Osteocyte (in vitro differentiated cells): Measurements from ENCODE around the gene PCNP. TPM values are rescaled to one million over a fixed set of nuclear protein-coding genes. Genes with fewer than 3 reads are reported as not detected.
A peak's percentile ranks its signal among the peaks of the same experiment; 100 is the strongest.
"Not testable (repeated sequence)": the region's sequence is repeated elsewhere in the genome, so short reads cannot be mapped to it uniquely, and the experiment has no call there.

Experiments
- DNase-seq: peaks from one replicate; pipeline ENCODE4 v3.0.0; 2021; ENCODE audit warnings: mixed read lengths; ENCODE audit not compliant: unreplicated experiment; ENCODE audit errors: extremely low spot score
- H3K27ac Mint-ChIP-seq: one replicate; pipeline ENCODE4 v1.8.0; 2021; ENCODE audit warnings: mild to moderate bottlenecking, mixed read lengths; ENCODE audit not compliant: unreplicated experiment
- H3K27me3 Mint-ChIP-seq: one replicate; pipeline ENCODE4 v1.8.0; 2021; ENCODE audit warnings: mixed read lengths; ENCODE audit not compliant: unreplicated experiment
- H3K36me3 Mint-ChIP-seq: one replicate; pipeline ENCODE4 v1.8.0; 2021; ENCODE audit warnings: mixed read lengths; ENCODE audit not compliant: unreplicated experiment
- H3K4me1 Mint-ChIP-seq: one replicate; pipeline ENCODE4 v1.8.0; 2021; ENCODE audit warnings: mixed read lengths; ENCODE audit not compliant: unreplicated experiment
- H3K4me3 Mint-ChIP-seq: one replicate; pipeline ENCODE4 v1.8.0; 2021; ENCODE audit warnings: mild to moderate bottlenecking, moderate library complexity, mixed read lengths; ENCODE audit not compliant: unreplicated experiment
- H3K9me3 Mint-ChIP-seq: one replicate; pipeline ENCODE4 v1.8.0; 2021; ENCODE audit warnings: mixed read lengths; ENCODE audit not compliant: unreplicated experiment
- total RNA-seq: library from RNA; stranded (reverse); gene quantifications from 2 replicates; pipeline ENCODE4 v1.2.1, GENCODE V29; 2021
- TF ChIP-seq, protein P1 (sequence below): fragments of 200-600 bp; sonication (generic); IDR thresholded peaks from 2 replicates; pipeline ENCODE4 v1.5.0; 2021; ENCODE audit warnings: antibody characterized with exemption, mild to moderate bottlenecking, moderate library complexity

The PCNP gene
- total RNA-seq, 1 donor from 2014 or later: 139 TPM

DNA sequence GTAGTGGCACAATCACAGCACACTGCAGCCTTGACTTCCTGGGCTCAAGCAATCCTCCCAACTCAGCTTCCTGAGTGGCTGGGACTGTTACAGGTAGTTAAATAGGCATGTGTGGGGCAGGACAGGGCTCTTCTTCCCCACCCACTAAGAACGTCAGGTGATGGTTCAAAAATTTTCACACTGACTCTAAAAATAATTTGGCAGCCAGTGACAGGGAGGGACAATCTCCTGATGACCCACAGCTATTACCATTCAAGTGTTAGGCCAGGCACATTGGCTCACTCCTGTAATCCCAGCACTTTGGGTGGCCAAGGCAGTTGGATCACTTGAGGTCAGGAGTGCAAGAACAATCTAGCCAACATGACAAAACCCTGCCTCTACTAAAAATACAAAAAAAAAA lies 24.5 kb upstream of the PCNP start:
- H3K36me3 Mint-ChIP-seq: no peaks in the 10 kb centered on the region
- H3K4me1 Mint-ChIP-seq: no peaks in the 10 kb centered on the region
- H3K27ac Mint-ChIP-seq: no peak overlapping the region
- no peak for DNase-seq
- TF ChIP-seq, protein P1, sequence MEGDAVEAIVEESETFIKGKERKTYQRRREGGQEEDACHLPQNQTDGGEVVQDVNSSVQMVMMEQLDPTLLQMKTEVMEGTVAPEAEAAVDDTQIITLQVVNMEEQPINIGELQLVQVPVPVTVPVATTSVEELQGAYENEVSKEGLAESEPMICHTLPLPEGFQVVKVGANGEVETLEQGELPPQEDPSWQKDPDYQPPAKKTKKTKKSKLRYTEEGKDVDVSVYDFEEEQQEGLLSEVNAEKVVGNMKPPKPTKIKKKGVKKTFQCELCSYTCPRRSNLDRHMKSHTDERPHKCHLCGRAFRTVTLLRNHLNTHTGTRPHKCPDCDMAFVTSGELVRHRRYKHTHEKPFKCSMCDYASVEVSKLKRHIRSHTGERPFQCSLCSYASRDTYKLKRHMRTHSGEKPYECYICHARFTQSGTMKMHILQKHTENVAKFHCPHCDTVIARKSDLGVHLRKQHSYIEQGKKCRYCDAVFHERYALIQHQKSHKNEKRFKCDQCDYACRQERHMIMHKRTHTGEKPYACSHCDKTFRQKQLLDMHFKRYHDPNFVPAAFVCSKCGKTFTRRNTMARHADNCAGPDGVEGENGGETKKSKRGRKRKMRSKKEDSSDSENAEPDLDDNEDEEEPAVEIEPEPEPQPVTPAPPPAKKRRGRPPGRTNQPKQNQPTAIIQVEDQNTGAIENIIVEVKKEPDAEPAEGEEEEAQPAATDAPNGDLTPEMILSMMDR: no peak
- no peak overlapping the region for H3K4me3 Mint-ChIP-seq
- peaks cover 27% of the 10 kb centered on the region for H3K27me3 Mint-ChIP-seq
- H3K9me3 Mint-ChIP-seq: no peaks in the 10 kb centered on the region

DNA sequence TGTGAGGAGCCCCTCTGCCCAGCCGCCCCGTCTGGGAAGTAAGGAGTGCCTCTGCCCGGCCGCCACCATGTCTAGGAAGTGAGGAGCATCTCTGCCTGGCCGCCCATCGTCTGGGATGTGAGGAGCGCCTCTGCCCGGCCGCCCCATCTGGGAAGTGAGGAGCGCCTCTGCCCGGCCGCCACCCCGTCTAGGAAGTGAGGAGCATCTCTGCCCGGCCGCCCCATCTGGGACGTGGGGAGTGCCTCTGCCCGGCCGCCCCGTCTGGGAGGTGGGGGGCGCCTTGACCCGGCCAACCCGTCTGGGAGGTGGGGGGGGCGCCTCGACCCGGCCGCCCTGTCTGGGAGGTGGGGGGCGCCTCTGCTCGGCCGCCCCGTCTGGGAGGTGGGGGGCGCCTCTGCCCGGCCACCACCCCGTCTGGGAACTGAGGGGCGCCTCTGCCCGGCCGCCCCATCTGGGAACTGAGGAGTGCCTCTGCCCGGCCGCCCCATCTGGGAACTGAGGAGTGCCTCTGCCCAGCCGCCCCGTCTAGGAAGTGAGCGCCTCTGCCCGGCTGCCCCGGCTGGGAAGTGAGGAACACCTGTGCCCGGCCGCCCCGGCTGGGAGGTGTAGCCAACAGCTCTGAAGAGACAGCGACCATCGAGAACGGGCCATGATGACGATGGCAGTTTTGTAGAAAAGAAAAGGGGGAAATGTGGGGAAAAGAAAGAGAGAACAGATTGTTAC lies 22.5 kb upstream of the PCNP start:
- not testable (repeated sequence) for H3K9me3 Mint-ChIP-seq, H3K4me1 Mint-ChIP-seq, H3K4me3 Mint-ChIP-seq, H3K27ac Mint-ChIP-seq, DNase-seq, H3K36me3 Mint-ChIP-seq
- H3K27me3 Mint-ChIP-seq: peaks cover 43% of the 10 kb centered on the region

DNA sequence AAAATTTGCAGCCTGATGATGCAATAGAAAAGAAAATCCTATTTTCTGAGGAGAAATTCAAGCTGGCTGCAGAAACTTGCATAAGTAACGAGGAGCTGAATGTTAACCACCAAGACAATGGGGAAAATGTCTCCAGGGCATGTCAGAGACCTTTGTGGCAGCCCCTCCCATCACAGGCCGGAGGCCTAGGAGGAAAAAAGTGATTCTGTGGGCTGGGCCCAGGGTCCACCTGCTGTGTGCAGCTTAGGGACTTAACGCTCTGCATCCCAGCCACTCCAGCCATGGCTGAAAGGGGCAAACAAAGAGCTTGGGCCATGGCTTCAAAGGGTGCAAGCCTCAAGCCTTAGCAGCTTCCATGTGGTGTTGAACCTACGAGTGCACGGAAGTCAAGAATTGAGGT lies 20.6 kb upstream of the PCNP start:
- H3K27me3 Mint-ChIP-seq: peaks cover 38% of the 10 kb centered on the region
- not testable (repeated sequence) for H3K36me3 Mint-ChIP-seq, H3K27ac Mint-ChIP-seq, DNase-seq, H3K9me3 Mint-ChIP-seq, H3K4me3 Mint-ChIP-seq, H3K4me1 Mint-ChIP-seq

DNA sequence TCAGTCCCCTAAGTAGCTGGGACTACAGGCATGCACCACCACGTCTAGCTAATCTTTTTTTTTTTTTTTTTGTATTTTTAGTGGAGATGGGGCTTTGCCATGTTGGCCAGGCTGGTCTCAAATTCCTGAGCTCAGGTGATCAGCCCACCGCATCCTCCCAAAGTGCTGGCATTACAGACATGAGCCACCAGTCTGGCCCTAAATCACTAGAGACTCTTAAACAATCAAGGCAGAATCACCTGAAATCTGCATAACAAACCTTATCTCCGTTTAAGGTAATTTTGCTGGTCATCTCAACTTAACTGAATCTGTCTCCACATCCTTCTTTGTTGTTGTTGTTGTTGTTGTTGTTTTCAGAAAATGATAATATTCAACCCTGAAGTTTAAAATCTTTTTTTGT lies 17.9 kb upstream of the PCNP start:
- TF ChIP-seq, protein P1: no peak
- Mint-ChIP-seq H3K4me1 (peaks cover 2% of the 10 kb centered on the region), H3K36me3 (no peaks in the 10 kb centered on the region), H3K9me3 (peaks cover 3% of the 10 kb centered on the region), H3K4me3 (no peak overlapping the region), H3K27ac (no peak overlapping the region), H3K27me3 (peaks cover 36% of the 10 kb centered on the region)
- no peak for DNase-seq

DNA sequence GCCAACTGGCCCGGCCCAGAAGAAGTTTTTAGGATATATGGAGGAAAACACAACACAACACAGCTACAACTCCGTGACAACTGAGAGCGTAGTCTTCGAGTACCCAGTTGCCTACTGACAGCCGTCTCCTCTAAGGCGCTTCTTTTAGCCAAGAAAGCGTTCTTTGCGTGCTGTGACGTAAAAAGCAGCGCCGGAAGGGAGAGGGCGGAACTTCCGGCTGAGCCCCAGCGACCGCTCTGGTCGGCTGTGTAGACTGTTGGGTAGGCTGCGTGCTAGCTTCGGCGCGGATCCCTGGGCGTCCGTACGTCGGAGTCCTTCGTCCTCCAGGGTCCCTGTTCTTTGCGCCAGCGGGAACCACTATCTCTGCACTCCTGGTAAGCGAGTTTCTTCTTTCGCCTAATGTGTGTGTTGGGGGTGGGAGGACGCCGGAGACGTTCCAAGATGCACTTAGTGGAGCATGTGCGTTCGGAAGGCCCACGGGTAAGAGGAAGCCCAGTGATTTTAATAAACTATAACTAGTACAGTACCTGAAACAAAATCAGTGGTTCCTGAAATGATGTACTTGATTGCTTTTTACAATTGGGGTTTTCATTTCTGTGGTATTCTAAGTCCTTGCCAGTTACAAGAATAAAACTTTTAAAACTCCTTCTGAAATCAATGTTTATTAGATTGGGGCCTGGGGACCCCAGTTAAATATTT lies 12.2 kb upstream of the PCNP start, which contains the start of gene TRMT10C:
TRMT10C (plus strand) TSS at position 239 of the 699 bp plus-strand sequence. CDS start 2,914 bp downstream, outside the sequence.
- Mint-ChIP-seq H3K36me3 (peaks cover 23% of the 10 kb centered on the region), H3K4me1 (peaks cover 20% of the 10 kb centered on the region), H3K27ac (peak within 1 kb of the TSS; percentile 98), H3K27me3 (peaks cover 6% of the 10 kb centered on the region), H3K9me3 (peaks cover 3% of the 10 kb centered on the region), H3K4me3 (peak within 1 kb of the TSS; percentile 98)
- DNase-seq: peak; percentile 95
- TF ChIP-seq, protein P1: no peak
